Smooth muscle cell of the brain vasculature (primary cell): ENCODE measurements around the gene ABCF3.
A peak's percentile ranks its signal among the peaks of the same experiment; 100 is the strongest.

ENCODE experiments used
- DNase-seq: peaks from one replicate; pipeline ENCODE4 v3.0.0-alpha.2; 2012; ENCODE audit warnings: low read depth, low spot score

The ABCF3 gene

DNA sequence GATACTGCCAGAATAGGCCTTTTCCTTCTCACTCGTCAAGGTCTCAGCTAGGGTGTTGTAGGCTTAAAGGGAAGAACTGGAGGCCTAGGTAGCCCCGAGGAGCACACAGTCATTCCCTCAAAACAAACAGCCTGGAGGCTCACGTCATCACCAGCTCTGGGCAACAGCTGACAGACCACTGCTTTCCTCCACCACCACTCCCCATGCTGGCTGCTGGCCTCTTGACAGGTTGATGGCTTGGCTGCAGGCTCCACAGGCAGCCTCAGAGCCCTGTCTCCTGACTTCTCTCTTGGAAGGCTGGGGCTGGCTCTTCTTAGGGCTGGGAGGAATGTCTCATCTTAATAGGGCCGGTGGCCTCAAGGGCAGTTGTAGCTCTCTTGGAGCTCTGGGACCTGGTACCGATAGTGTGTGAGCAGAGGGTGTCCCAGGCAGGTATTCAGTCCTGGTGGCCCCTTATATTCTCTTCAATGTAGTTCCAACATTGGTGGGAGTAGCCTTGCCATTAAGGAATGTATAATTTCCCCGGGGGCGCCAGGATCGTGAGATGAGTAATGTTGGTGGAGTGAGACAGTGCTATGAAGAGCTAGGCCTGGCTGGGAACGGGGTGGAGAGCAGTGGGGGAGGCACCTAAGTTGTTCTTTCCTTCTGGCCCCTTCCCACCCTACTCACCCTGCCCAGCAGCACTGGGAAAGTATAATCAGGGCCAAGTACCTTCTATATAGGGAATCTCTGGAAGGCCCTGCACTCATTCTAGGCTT lies 17.5 kb upstream of the ABCF3 start:
- DNase-seq: no peak

DNA sequence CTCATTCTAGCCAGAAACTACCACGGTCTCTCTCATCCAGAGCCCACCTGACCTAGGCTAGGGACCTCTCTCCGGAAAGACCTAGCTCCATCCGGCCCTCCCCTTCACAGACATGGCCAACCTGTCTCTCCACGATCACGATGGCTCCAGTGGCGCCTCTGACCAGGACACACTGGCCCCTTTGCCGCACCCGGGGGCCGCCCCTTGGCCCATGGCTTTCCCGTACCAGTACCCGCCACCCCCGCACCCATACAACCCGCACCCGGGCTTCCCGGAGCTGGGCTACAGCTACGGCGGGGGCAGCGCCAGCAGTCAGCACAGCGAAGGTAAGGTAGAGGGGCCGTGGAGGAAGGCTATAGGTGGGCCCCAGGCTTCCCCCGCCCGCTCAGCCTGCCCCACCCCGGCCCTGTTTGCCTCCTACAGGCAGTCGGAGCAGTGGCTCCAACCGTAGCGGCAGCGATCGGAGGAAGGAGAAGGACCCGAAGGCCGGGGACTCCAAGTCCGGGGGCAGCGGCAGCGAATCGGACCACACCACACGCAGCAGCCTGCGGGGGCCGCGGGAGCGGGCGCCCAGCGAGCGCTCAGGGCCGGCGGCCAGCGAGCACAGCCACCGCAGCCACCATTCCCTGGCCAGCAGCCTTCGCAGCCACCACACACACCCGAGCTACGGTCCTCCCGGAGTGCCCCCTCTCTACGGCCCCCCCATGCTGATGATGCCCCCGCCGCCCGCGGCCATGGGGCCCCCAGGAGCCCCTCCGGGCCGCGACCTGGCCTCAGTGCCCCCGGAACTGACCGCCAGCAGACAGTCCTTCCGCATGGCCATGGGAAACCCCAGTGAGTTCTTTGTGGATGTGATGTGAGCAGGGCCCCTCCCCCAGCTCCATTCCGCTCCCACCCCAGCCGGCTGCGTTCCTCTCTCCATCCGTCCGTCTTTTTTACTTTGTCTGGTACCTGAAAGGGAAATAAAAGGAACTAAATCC lies 15.8 kb upstream of the ABCF3 start:
- no peak for DNase-seq

DNA sequence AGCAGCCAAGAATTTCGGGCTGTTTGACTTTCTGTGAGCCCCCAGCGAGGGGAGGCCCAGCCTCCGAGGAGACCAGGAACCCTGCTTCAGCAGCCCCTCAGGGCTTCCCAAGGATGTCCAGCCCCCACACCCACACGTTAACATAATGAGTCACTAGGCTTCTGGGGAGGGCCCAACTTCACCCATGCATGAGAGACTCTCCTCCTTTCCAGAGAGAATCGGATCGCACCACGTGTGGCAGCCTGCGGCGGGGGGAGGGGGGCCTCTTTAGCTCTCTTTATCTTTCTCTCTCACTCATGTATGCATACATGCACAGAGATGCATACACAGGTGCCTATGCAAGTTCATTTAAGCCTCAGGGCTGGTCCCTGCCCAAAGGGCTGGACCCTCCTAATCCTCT lies 14.4 kb upstream of the ABCF3 start:
- no peak for DNase-seq

DNA sequence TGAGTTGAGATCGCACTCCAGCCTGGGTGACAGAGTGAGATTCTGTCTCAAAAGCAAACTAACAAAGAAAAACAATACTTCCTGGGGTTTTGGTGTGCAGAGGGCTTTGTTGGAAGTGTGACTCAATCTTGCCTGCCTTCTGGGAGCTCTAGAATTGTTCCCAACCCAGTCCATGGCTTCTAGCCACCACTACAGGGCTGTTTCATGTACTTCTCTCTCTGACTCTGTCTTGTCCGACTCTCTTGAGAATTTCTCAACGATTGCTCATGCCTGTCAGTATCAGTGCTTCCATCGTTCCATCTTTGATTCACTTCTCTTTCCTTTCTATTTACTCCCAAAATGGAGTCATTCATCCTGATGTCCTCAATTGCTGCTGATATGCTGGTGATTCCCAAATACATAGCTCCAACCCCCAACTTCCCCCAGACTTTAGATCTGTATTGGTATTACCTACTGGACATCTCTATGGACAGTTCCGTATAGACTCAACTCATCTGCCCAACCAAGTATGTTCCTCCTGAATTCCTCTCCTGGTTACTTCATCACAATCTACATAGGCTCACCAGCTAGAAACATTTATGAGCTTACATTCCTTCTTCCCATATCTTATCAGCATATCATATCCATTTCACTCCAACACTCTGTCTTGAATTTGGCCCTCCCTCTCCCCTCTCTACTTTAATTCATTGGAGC lies 13.2 kb upstream of the ABCF3 start:
- DNase-seq: peak; percentile 43

DNA sequence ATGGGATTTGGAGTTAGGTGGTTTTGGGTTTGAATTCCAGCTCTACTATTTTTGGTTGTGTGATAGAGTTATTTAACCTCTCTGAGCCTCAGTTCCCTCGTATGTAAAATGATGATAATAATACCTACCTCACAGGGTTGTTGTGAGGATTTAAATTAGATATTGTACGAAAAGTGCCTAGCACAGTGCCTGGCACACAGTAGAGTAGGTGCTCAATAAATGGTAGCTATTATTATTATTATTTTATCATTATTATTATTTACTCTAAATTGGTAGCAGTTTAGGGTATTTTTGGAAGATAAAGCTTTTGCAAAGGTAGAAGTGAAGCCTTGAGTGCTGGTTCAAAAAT lies 12.7 kb upstream of the ABCF3 start:
- no peak for DNase-seq

DNA sequence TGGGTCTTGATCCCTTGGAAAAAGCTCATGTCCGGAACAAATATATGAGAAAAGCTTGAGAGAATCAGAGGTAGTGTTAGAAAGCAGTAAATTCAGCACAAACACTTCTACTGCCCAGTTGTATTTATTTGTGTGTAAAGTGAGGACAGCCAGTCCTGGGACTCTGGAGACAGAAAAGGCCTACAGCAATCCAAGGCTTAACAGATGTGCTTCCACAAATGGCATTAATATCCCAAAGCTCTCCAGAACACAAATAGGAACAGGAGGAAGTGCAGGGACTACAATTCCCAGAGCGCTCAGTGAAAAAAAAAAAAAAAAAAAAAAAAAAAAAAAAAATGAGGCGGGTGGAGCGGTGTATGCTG lies 11.7 kb upstream of the ABCF3 start:
- DNase-seq: no peak

DNA sequence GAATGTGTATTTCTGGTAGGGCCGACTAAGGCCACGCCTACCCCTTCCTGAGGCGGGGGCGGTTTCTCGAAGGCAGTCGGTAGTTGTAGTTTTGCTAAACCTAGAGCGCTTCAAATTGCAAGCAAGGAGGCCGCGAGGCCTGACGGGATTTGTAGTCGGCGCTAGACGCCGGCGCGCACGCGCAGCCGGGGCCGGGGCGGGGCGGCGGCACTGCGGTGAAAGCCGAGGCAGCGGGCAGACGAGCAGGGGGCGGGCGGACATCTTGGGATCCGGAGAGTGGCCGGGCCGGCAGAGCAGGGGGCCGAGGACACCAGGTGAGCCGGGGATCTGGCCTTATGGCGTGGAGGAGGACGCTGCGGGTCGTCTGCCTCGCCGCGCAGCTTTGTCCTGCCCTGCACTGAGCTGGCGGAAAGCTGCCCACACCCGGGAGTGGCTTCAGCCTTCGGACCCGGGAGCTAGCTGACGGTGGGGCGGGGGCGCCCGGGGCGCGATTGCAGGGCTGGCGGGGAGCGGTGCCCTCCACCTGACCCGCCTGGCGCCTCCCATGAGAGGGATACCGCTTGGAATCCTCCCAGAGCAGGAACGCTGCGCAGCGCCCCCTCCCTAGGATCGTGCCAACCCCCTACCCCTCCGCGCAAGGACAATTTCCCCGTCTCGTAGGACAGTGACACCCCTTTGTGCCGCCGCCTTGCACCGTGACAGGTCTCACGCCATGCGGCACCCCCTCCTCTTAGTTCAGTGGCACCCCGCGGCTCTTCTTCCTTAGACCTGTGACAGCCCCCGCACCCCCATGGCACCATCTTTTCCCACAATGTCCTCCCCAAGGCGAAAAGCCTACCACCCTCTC lies 11.1 kb upstream of the ABCF3 start, which contains the start of gene AP2M1:
TSS of gene AP2M1 (plus strand) at position 210 of the 847 bp plus-strand sequence. CDS start 2,139 bp downstream, outside the sequence.
- DNase-seq: peak; percentile 97

DNA sequence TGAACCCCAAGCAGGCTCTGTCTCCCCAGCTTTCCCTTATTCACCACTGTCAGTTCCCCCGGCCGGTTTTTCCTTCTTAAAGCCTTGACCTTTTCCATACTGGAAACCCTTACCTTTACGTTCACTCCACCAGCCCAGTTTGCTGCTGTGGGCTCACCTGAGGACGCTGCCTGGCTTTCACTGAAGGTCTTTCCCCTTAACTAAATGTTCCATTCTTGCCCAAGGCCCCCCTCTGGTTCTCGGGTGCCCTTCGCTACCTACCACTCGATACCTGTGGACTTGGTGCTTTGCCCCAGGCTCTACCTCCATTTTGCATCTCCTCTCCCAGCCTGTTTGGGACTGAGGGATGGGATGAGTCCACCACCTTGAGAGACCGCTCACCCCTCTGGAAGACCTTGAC lies 10.5 kb upstream of the ABCF3 start:
- no peak for DNase-seq

DNA sequence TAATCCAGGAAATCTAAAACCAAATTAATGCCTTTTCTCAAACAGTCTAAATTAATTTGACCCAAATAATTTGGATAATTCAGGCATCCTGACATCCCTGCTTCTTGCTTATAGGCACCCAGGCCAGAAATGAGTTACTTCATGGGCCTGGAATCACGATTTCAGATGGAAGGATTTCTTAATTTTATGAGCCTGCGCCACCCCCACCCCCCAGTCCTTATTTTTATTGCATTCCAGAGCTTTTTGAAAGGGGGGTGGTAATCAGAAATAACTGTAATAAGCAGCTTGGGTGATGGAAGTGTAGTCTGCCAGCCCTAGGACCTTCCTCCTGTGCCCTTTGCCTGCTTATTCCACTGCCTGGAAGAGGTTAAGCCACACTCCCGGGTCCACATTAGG lies 10.0 kb upstream of the ABCF3 start:
- DNase-seq: no peak

DNA sequence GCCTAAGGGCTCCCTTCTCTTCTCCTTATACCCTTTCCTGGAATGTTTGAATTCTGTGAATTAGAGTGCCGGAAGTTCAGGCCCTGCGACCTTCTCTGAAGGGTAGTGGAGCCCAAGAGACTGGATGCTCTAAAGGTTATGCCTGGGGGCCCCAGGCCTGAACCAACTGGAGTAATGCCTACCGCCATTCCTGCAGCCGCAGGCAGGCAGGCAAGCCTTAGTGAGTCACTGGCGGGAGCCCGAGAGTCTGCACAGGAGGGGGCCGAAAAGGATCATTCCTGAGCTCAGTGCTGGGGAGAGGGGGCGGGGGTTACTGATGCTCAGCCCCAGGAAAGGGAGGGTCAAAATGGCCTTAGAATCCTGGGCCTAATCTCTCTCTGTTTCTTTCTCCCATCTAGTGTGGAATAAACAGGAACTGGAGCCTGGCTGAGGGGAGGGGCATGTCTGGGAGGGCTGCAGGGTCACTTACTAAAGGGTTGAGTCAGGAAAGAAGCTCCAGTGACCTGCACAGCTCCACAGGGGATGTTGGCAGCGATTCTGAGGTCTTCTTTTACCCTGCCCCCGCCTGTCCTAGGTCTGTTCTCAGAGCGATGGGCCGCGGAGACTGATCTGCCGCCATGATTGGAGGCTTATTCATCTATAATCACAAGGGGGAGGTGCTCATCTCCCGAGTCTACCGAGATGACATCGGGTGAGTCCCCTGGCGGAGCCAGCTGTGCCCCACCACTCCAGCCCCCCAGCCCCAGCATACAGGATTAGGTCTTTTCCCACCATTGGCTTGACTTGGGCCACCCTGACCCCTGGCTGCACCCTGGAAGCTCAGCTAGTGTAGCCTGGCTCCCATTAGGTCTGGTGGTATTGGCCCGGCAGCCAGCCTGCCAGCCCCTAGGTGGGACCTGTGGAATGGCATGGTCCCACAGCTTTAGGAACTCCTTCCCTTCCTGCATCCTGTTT lies 9.3 kb upstream of the ABCF3 start:
- DNase-seq: peak; percentile 95

DNA sequence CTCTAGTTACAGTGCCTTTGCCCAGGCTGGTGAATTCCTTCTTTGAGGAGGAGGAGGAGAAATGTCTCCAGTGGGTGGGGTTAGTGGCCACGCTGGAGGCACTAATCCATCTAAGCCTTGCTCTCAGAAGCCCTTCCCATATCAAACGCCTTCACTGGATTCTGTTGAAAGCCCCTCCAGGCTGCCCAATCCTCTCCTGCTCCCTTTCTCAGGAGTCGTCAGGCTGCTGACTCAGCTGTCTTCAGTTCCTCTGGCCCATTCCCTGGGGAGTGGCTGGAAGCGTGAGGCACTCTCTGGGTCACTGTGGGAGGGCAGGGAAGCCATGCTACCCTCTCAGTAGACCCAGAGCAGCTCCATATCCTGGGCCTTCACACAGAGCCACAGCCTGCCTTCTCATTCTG lies 8.7 kb upstream of the ABCF3 start:
- no peak for DNase-seq

DNA sequence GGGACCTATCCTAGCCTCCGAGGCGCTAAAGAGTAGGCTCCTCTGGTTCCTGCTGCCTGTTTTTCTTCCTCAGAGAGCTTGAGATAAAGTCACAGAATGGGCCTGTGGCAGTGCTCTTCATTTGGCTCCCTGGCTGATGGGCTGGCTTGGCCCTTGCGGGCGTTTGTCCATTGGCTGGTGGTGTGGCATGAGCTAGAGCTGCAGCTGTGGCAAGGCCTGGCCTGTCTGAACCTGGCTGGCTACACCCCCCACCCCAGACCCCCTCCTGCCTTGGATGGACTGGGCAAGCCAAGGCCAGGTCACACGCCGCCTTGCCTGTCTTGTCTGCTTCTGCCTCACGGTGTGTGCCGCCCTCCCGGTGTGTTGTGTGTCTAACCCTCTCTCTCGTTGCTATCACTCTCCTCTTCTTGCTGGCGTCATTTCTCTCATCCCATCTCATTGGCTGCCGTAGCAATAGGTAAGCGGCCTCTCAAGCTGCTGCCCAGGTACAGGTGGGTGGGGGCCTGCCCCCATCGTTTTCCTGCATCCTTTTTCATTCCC lies 8.2 kb upstream of the ABCF3 start:
- DNase-seq: no peak

DNA sequence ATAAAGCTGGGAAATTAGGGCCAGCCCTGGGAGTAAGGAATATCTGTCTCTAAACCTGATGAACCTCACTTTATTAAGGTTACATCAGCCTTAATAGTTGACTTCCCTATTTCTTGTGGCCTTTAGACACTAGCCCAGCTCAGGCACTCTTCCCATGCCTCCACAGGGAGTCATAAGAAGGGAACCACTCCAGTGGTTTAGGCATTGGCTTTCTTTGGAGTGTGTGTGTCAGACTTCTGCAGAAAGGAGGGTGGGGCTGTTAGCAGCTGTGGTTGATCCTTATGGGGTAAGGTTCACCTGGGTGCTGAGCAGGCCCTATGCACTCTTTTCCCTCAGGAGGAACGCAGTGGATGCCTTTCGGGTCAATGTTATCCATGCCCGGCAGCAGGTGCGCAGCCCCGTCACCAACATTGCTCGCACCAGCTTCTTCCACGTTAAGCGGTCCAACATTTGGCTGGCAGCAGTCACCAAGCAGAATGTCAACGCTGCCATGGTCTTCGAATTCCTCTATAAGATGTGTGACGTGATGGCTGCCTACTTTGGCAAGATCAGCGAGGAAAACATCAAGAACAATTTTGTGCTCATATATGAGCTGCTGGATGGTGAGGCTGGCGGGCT lies 7.4 kb upstream of the ABCF3 start:
- no peak for DNase-seq

DNA sequence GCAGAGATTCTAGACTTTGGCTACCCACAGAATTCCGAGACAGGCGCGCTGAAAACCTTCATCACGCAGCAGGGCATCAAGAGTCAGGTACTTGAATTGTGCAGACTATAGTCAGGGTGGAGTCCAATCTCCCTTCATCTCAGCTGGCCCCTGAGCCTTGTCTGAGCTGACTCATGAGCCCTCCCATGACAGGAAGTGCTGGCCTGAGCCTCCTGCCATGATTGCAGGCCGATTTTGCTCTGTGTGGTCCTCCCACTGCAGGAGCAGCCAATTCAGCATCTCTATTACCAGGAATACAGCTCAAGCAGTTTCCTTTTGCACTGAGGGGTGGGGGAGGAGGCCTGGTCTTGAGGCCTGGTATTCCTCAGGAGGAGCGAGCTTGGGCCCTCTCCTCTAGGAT lies 5.8 kb upstream of the ABCF3 start:
- DNase-seq: no peak

DNA sequence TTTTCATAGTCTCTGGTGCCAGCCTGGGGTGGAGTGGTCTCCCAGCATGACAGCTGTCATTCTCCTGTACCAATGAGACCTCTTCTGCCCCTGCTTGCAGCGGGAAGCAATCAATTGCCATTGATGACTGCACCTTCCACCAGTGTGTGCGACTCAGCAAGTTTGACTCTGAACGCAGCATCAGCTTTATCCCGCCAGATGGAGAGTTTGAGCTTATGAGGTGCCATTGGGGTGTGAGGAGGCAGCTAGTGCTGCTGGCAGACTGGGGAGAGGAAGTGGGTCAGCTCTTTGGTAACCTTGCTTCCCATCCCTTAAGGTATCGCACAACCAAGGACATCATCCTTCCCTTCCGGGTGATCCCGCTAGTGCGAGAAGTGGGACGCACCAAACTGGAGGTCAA lies 4.4 kb upstream of the ABCF3 start:
- no peak for DNase-seq

DNA sequence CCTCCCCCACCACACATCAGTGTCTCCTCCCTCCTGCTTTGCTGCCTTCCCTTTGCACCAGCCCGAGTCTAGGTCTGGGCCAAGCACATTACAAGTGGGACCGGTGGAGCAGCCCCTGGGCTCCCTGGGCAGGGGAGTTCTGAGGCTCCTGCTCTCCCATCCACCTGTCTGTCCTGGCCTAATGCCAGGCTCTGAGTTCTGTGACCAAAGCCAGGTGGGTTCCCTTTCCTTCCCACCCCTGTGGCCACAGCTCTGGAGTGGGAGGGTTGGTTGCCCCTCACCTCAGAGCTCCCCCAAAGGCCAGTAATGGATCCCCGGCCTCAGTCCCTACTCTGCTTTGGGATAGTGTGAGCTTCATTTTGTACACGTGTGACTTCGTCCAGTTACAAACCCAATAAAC lies 2.3 kb upstream of the ABCF3 start:
- DNase-seq: no peak

DNA sequence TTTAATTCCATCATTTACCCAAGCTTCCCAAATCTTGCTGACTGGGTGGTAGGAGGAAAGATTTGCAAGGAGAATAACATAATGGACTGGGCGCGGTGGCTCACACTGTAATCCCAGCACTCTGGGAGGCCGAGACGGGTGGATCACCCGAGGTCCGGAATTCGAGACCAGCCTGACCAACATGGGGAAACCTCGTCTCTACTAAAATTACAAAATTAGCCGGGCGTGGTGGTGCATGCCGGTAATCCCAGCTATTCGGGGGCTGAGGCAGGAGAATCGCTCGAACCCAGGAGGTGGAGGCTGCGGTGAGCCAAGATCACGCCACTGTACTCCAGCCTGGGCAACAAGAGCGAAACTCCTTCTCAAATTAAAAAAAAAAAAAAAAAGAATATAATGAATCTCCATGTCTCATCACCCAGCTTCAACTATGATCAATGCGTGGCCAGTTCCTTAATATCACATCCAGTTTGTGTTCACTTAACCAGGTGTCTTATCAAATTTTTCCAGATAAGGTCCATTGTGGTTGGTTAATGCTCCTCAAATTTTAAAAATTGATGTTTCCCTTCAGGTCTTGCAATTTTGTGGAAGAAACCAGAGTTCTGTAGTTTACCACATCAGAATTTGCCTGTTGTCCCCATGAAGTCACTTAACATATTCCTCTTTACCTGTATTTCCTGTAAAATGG lies 1.3 kb upstream of the ABCF3 start:
- no peak for DNase-seq

DNA sequence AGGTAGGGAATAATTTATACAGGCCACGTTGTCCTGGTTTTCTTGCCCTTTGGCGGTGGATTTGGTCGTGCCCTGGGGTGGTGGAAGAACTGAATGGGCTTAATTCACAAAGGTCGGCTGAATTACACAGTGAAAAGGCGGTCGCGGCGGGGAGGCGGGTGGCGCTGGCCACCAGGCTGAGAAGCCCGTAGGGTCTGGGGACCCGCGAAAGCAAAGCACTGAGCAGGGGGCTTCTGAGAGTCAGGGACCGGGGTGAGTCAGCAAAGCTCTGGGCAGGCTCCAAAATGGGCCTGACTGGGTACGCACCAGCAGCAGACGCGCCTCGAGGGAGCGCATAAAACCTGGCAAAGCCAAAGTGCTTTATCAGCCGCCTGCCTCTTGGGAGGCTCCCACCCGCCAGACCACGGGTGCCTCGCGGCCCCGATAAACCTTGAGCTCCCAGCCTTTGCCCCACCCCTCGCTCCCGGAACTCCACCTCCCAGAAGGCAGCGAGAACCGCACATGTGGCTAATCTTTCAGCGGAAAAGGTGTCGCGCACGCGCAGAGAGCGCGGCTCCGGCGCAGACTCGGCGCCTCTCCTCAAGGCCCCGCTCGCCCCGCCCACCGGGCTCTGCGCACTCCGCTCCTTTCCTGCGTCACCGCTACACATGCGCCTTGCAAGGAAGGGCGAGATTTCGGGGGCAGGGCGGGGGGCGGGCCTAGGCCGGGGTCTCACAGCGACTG lies 377 bp upstream of the ABCF3 start:
- DNase-seq: peak; percentile 99
